Activated naive CD8-positive, alpha-beta T cell treated with anti-CD3 and anti-CD28 coated beads for 36 hours (primary cell): ENCODE results near the gene NOTCH1. TPM values are rescaled to one million over a fixed set of nuclear protein-coding genes. Genes with fewer than 3 reads are reported as not detected.
"Not testable (repeated sequence)": the region's sequence is repeated elsewhere in the genome, so short reads cannot be mapped to it uniquely, and the experiment has no call there.

Source experiments
- DNase-seq: peaks from one replicate; pipeline ENCODE4 v3.0.0; 2021
- H3K27ac Mint-ChIP-seq: one replicate; pipeline ENCODE4 v1.8.0; 2022; ENCODE audit warnings: mild to moderate bottlenecking, moderate library complexity, mixed read lengths
- H3K27me3 Mint-ChIP-seq: one replicate; pipeline ENCODE4 v1.8.0; 2022; ENCODE audit warnings: mild to moderate bottlenecking, mixed read lengths
- H3K36me3 Mint-ChIP-seq: one replicate; pipeline ENCODE4 v1.8.0; 2021; ENCODE audit warnings: mild to moderate bottlenecking, mixed read lengths
- H3K4me1 Mint-ChIP-seq: one replicate; pipeline ENCODE4 v1.8.0; 2021; ENCODE audit warnings: mixed read lengths
- H3K4me3 Mint-ChIP-seq: one replicate; pipeline ENCODE4 v1.8.0; 2022; ENCODE audit warnings: mild to moderate bottlenecking, moderate library complexity, mixed read lengths
- H3K9me3 Mint-ChIP-seq: one replicate; pipeline ENCODE4 v1.8.0; 2022; ENCODE audit warnings: mixed read lengths
- total RNA-seq, 2 experiments: library from RNA; stranded (reverse); gene quantifications; one replicate each; pipeline ENCODE4 v1.2.3, GENCODE V29; 2021

NOTCH1 gene
- total RNA-seq, 2 experiments from 2014 or later: 48.2 to 51.6 TPM

DNA sequence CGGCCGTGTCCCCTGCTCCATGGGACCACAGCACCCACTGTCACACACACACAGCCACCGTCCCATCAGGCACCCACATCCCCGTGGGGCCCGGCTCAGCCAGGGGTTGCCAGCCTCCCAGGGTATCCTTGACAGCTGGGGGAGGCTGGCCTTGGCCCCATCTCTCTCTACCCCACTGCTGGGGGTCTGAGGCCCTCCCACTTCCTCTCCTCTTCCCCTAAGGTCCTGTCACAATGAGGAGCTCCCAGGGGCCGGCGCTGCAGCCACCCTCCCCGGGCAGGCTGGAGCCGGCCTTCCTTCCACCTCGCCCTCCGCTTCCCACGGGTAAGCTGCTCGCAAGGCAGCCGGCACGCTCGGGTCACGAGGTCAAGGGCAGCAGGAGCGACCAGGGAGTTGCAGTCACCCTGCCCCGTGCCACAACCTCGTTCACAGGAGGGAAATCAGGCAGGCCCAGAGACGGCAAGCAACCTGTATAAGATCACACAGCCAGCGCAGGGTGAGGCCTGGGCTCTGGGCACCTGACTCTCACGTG is 38.6 kb upstream of the NOTCH1 start:
- Mint-ChIP-seq H3K27me3 (no peaks in the 10 kb centered on the region), H3K4me1 (peaks cover 16% of the 10 kb centered on the region), H3K36me3 (no peaks in the 10 kb centered on the region), H3K9me3 (no peaks in the 10 kb centered on the region), H3K4me3 (no peak overlapping the region), H3K27ac (no peak overlapping the region)
- no peak for DNase-seq

DNA sequence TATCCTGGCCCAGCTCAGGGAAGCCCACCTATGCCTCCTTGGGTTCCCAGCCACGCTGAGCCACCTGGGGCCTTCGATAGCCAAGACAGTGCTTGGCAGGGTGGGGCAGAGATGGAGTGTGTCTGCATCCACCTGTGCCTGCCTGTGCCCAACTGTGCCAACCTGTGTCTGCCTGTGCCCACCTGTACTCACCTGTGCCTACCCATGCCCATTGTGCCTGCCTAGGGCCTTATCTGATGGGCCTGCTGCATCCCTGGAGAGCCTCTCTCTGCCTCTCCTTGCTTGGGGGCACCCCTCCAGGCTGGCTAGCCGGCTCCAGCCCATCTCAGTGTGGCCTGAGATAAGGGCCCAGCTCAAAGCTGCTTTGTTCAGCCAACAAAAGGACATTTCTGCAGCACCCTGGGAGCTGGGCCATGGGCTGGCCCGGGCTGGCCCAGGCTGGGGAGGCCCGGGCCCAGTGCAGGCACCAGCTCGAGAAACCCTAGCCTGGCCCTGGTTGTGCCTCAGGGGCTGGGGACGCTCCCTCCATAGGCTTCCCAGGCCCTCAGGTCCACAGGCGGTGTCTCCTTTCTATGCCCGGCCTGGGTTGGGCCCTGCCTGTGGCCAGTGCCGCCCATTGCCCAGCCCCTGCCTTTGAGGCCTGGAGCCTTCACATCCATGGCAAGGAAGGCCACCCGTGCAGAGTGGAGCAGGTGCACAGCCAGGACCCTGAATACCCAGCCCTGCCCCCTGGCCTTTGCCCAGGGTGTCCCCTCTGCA is 37.3 kb upstream of the NOTCH1 start:
- no peak overlapping the region for H3K4me3 Mint-ChIP-seq
- H3K36me3 Mint-ChIP-seq: no peaks in the 10 kb centered on the region
- H3K9me3 Mint-ChIP-seq: no peaks in the 10 kb centered on the region
- DNase-seq: no peak
- no peak overlapping the region for H3K27ac Mint-ChIP-seq
- H3K4me1 Mint-ChIP-seq: peaks cover 3% of the 10 kb centered on the region
- H3K27me3 Mint-ChIP-seq: no peaks in the 10 kb centered on the region

DNA sequence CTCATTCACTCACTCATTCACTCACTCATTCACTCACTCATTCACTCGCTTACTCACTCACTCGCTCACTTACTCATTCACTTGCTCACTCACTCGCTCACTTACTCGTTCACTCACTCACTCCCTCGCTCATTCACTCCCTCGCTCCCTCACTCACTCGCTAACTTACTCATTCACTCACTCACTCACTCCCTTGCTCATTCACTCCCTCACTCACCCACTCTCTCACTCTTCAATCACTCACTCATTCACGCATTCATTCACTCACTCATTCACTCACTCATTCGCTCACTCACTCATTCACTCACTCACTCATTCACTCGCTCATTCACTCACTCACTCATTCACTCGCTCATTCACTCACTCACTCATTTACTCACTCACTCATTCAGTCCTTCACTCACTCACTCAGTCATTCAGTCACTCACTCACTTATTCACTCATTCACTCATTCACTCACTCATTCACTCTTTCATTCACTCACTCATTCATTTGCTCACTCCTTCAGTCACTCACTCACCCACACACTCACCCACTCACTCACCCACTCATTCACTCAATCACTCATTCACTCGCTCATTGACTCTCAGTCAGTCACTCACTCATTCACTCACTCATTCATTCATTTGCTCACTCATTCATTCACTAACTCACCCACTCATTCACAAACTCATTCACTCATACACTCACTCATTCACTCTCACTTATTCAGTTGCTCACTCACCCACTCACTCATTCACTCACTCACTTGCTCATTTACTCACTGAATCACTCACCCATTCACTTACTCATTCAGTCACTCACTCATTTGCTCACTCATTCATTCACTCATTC is 36.0 kb upstream of the NOTCH1 start:
- DNase-seq: no peak
- Mint-ChIP-seq H3K27ac (no peak overlapping the region), H3K4me1 (no peaks in the 10 kb centered on the region), H3K36me3 (no peaks in the 10 kb centered on the region), H3K4me3 (no peak overlapping the region), H3K9me3 (no peaks in the 10 kb centered on the region), H3K27me3 (no peaks in the 10 kb centered on the region)

DNA sequence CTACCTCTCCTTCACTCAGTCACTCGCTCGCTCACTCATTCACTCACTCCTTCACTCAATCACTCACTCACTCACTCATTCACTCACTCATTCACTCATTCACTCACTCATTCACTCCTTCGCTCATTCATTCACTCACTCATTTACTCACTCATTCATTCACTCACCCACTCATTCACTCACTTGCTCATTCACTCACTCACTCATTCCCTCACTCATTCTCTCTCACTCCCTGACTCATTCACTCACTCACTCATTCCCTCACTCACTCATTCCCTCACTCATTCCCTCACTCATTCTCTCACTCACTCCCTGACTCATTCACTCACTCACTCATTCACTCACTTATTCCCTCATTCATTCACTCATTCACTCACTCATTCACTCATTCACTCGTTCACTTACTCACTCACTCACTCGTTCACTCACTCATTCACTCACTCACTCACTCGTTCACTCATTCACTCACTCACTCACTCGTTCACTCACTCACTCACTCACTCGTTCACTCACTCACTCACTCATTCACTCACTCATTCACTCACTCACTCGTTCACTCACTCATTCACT is 33.9 kb upstream of the NOTCH1 start:
- H3K9me3 Mint-ChIP-seq, H3K4me3 Mint-ChIP-seq, H3K27me3 Mint-ChIP-seq, H3K27ac Mint-ChIP-seq, DNase-seq, H3K4me1 Mint-ChIP-seq, H3K36me3 Mint-ChIP-seq: not testable (repeated sequence)

DNA sequence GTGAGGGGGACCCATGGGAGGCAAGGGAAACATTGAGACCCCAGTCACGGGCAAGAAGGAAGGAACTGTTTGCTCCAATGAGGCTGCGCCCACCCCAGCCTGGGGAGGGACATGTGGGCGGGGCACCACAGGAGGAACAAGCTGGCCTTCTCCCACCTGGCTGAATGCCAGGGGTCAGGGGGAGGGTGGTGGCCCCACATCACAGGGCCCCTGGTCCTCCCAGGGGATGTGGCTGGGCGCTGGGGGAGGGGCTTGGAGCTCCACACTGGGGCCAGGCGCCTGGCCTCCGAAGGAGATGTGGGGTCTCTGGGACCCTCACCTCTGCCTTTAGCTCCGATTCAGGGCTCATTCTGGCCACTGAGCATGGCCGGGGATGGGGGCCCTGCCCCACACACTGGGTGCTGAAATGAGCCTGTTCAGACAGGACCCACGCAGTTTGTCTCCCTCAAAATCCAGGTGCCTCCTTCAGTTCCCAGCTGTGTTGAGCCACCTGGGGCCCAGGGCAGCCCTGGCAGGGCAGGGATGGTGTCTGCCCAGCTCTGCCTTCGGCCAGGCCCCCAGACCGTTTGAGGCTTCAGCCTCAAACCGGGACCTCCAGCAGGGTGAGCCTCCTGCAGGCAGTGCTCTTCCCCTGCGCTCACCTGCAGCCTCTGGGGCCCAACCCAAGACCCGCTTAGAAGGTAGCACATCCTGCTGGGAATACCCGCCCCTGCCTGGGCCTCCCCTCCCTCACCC is 33.2 kb upstream of the NOTCH1 start:
- Mint-ChIP-seq H3K27ac (no peak overlapping the region), H3K4me1 (no peaks in the 10 kb centered on the region), H3K36me3 (no peaks in the 10 kb centered on the region), H3K27me3 (no peaks in the 10 kb centered on the region), H3K9me3 (no peaks in the 10 kb centered on the region), H3K4me3 (no peak overlapping the region)
- DNase-seq: no peak

DNA sequence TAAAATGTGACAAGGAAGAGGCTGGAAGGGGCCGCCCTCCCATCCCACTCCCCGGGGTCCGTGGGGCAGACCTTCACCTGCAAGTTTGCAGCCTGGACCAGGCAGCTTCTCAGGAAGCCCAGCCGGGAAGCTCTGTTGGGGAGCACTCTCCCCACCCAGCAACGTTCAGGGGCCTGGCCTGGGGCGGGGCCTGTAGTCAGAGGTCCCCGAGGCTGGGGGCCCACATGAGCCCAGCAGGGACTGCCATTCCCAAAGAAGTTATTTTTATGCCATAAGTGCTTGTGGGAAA is 32.7 kb upstream of the NOTCH1 start:
- Mint-ChIP-seq H3K4me3 (no peak overlapping the region), H3K4me1 (no peaks in the 10 kb centered on the region), H3K27me3 (no peaks in the 10 kb centered on the region), H3K27ac (no peak overlapping the region), H3K9me3 (no peaks in the 10 kb centered on the region), H3K36me3 (no peaks in the 10 kb centered on the region)
- DNase-seq: no peak

DNA sequence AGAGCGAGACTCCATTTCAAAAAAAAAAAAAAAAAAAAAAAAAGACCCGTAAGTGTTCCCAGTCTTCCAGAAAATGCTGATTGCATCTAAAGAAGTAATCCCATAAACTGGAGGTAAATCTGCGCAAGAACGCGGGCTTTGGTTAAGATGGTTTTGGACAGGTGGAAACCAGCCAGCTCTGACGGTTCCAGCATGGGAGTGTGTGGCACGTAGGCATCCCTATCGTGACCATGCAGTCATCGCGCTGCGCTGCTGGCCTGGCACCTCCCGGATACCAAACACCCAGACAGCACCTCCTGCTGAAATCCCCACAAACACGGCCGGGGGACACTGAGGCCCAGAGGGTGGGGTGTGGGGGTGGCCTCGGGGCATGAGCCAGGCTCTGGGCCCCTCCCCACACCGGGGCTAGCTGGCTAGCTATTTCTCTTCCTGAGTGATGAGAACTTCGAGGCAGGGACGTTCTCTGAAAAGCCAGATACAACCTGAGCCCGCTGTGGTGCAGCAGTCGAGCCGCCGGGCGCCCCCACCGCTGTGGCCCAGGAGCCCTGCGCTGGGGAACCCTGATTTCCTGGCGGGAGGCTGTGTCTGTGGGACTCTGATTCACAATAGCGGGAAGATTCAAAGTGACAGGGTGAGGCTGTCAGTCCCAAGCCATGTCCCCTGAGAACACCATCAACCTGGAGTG is 32.2 kb upstream of the NOTCH1 start:
- Mint-ChIP-seq H3K4me1 (no peaks in the 10 kb centered on the region), H3K4me3 (no peak overlapping the region), H3K27me3 (no peaks in the 10 kb centered on the region), H3K9me3 (no peaks in the 10 kb centered on the region), H3K36me3 (no peaks in the 10 kb centered on the region), H3K27ac (no peak overlapping the region)
- no peak for DNase-seq

DNA sequence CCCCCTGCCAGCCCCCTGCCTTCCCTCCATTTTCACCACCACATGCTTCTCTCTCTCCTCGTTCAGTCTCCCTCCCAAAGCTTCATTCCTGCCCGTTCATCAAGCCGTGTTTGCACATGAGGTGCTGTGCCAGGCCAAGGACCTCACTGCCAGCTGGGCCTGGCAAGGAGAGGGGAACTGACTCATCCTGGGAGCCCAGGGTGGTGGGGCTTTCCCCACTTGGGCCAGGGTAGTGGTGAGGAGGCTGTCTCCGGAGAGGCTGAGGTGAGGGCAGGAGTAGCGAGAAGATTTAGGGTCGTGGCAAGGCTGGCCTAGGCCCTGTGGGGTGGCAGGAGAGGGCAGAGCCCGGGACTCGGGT is 30.4 kb upstream of the NOTCH1 start:
- Mint-ChIP-seq H3K4me3 (no peak overlapping the region), H3K27me3 (no peaks in the 10 kb centered on the region), H3K36me3 (no peaks in the 10 kb centered on the region), H3K9me3 (no peaks in the 10 kb centered on the region), H3K27ac (no peak overlapping the region), H3K4me1 (no peaks in the 10 kb centered on the region)
- no peak for DNase-seq

DNA sequence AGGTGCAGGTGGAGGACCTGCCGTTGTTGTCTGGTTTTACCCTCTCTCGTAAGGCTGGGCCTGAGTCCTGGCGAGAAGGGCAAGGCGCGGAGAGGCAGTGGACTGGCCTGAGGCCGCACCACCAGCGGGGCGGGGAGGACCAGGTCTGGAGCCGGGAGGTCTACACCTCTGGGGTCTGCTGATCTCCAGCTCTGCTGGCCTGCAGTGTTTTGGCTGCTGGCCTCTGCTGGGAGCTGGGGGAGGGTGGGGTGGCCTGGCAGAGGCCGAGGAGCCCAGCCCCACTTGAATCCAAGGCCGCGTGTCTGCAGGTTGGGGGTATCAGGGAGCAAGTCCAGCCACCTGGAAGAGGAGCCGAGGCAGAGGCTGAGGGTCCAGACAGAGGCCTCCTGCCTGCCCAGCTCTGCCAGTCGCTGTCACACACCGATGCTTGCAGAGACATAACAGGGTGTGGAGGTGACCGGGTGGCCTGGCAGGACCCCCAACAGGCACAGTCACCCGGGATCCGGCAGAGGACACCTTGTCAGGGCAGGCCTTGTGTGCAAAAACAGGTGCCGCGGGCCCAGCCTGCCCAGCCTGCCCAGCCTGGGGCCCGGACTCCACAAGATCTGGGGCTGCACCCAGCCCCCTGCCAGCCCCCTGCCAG is 29.9 kb upstream of the NOTCH1 start:
- Mint-ChIP-seq H3K27me3 (no peaks in the 10 kb centered on the region), H3K27ac (no peak overlapping the region), H3K4me3 (no peak overlapping the region), H3K9me3 (no peaks in the 10 kb centered on the region), H3K4me1 (no peaks in the 10 kb centered on the region), H3K36me3 (no peaks in the 10 kb centered on the region)
- no peak for DNase-seq

DNA sequence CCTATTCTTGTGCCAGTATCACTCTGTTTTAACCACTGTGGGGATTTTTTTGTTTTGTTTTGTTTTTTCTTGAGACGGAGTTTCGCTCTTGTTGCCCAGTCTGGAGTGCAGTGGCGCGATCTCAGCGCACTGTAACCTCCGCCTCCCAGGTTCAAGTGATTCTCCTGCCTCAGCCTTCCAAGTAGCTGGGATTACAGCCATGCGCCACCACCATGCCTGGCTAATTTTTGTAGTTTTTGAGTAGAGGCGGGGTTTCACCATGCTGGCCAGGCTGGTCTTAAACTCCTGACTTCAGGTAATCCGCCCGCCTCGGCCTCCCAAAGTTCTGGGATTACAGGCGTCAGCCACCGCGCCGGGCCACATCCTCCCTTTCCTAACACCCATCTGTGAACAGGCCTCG is 28.8 kb upstream of the NOTCH1 start:
- not testable (repeated sequence) for H3K36me3 Mint-ChIP-seq, H3K27me3 Mint-ChIP-seq, H3K4me1 Mint-ChIP-seq

DNA sequence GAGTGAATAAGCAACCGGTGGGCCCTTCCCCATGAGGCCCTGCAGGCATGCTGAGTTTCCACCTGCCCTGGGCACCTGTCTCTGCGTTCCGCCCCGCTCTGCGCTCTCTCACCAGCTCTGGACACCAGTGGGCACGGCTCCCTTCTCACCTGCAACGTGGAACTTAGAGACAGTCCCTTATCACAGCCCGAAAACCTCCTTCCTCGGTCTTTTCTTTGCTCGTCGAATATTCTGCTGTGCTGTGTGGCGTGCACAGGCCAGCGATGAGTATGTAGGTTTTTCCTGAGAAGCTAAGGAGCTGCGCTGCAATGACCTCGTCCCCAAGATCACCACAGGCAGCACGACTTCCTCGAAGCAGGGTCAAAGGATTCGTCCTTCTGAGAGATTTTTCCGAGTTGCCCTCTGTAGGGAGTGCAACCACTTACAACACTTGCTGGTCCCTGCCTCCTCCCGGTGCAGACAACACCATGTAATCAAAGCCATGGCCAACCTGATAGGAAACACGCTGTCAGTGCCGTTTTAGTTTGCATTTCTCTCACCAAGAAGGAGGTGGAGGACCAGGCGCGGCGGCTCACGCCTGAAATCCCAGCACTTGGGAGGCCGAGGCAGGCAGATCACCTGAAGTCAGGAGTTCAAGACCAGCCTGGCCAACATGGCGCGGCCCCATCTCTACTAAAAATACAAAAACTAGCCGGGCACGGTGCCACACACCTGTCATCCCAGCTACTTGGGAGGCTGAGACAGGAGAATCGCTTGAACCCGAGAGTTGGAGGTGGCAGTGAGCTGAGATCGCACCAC is 27.2 kb upstream of the NOTCH1 start:
- Mint-ChIP-seq H3K36me3 (no peaks in the 10 kb centered on the region), H3K27me3 (no peaks in the 10 kb centered on the region), H3K4me3 (no peak overlapping the region), H3K27ac (no peak overlapping the region), H3K4me1 (no peaks in the 10 kb centered on the region), H3K9me3 (no peaks in the 10 kb centered on the region)
- DNase-seq: no peak

More for the DNA sequence above, 28.8 kb upstream of the NOTCH1 start:
- DNase-seq, H3K27ac Mint-ChIP-seq, H3K4me3 Mint-ChIP-seq, H3K9me3 Mint-ChIP-seq: not testable (repeated sequence)

DNA sequence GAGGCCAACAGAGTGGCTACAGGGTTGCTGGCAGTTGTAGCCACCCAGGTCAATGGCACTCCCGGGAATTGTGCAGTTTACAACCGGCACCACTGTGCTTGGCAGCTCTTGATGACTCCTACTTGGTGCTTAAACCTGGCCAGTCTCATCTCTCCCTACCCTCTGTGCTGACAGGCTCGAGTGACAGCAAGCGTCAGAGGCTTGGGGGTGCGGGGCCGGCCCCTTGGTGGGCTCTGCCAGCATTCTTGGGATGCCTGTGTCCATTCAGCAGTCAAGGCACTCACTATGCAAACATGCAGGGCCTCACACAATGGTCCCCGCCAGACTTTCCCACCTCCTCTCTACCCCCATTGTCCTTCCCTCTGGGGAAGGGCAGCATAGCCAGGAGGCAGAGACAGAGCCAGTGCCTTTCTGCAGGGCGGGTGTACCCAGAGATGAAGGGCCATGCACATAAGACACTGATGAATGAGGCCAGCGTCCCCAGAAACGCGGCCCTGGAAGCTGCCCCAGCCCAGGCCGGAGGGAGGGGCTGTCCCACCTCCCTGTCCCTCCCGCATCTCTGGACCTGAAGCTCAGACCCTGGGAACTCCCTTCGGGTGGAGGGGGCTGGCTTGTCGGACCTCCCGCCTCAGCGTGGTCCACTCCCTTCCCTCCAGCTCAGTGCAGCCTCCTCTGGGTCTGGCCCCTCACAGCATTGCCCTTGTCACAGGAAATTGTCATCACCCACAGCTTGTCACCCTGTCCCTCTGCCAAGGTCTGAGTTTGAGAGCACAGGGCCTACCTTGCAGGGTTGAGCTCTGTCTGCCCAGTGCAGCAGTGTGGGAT is 26.4 kb upstream of the NOTCH1 start:
- H3K27ac Mint-ChIP-seq: no peak overlapping the region
- H3K36me3 Mint-ChIP-seq: no peaks in the 10 kb centered on the region
- H3K27me3 Mint-ChIP-seq: no peaks in the 10 kb centered on the region
- no peak overlapping the region for H3K4me3 Mint-ChIP-seq
- H3K4me1 Mint-ChIP-seq: no peaks in the 10 kb centered on the region
- H3K9me3 Mint-ChIP-seq: no peaks in the 10 kb centered on the region
- DNase-seq: no peak

DNA sequence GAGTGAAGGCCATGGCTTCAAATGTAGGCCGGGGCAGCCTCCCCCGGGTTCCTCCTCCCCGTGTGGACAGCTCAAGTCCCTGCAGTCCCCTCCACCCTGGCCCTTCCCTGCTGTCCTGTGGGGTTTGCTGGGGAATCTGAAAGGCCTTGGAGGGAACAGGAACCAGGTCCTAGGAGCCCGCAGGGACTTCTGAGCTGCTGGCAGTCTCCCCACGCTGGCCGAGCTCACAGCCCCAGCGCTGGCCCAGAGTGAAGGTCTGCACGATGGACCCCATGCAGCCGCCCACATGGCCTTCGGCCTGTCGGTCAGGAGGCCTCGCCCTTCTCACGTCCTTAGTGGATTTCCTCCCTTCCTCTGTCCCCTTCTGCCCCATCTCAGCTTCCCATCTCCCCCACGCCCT is 25.7 kb upstream of the NOTCH1 start:
- H3K27ac Mint-ChIP-seq: no peak overlapping the region
- no peaks in the 10 kb centered on the region for H3K36me3 Mint-ChIP-seq
- DNase-seq: no peak
- no peaks in the 10 kb centered on the region for H3K9me3 Mint-ChIP-seq
- no peak overlapping the region for H3K4me3 Mint-ChIP-seq
- no peaks in the 10 kb centered on the region for H3K4me1 Mint-ChIP-seq
- no peaks in the 10 kb centered on the region for H3K27me3 Mint-ChIP-seq
